ENCODE measurements around the gene USP24.

GRCh38 chr1:55190109-55190508, 25.1 kb downstream of the USP24 start:
- TF ChIP-seq SMC3 (conservative IDR thresholded peaks at IDR 0.05; ENCODE audit: poor library complexity) (no peak), REST (IDR thresholded peaks at IDR 0.05; ENCODE audit: borderline replicate concordance) (no peak), POLR2AphosphoS5 (IDR thresholded peaks at IDR 0.05) (no peak), TAF1 (IDR thresholded peaks at IDR 0.05; ENCODE audit: low read depth) (no peak), EZH2 (IDR thresholded peaks at IDR 0.05; ENCODE audit: borderline replicate concordance, insufficient read depth, low read length, poor library complexity, severe bottlenecking) (no peak), EP300 (conservative IDR thresholded peaks at IDR 0.05; ENCODE audit: poor library complexity, severe bottlenecking) (no peak), RAD21 (conservative IDR thresholded peaks at IDR 0.05) (no peak), MXI1 (conservative IDR thresholded peaks at IDR 0.05; ENCODE audit: poor library complexity, severe bottlenecking) (no peak)
- TF ChIP-seq, protein P1, sequence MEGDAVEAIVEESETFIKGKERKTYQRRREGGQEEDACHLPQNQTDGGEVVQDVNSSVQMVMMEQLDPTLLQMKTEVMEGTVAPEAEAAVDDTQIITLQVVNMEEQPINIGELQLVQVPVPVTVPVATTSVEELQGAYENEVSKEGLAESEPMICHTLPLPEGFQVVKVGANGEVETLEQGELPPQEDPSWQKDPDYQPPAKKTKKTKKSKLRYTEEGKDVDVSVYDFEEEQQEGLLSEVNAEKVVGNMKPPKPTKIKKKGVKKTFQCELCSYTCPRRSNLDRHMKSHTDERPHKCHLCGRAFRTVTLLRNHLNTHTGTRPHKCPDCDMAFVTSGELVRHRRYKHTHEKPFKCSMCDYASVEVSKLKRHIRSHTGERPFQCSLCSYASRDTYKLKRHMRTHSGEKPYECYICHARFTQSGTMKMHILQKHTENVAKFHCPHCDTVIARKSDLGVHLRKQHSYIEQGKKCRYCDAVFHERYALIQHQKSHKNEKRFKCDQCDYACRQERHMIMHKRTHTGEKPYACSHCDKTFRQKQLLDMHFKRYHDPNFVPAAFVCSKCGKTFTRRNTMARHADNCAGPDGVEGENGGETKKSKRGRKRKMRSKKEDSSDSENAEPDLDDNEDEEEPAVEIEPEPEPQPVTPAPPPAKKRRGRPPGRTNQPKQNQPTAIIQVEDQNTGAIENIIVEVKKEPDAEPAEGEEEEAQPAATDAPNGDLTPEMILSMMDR (IDR thresholded peaks at IDR 0.05; ENCODE audit: poor library complexity, severe bottlenecking): no peak

Data from neural cell (in vitro differentiated cells).